T-helper 2 cell treated with Interferon-gamma antibody and Interleukin-4, amounts not matched to agents 100 ng/mL and 5 ng/mL, for 36 hours (primary cell): ENCODE measurements around the gene NME9. TPM values are rescaled to one million over a fixed set of nuclear protein-coding genes. Genes with fewer than 3 reads are reported as not detected.

ENCODE experiments used
- intact Hi-C: fragments of 100-400 bp; cut with micrococcal nuclease; formaldehyde crosslinking; loops from one replicate; pipeline ENCODE4 v1.15.1; 2023
- total RNA-seq: library from RNA; stranded (reverse); gene quantifications from 2 replicates; pipeline ENCODE4 v1.2.3, GENCODE V29; 2022

The NME9 gene
- total RNA-seq, 1 donor from 2014 or later, result not detected

DNA sequence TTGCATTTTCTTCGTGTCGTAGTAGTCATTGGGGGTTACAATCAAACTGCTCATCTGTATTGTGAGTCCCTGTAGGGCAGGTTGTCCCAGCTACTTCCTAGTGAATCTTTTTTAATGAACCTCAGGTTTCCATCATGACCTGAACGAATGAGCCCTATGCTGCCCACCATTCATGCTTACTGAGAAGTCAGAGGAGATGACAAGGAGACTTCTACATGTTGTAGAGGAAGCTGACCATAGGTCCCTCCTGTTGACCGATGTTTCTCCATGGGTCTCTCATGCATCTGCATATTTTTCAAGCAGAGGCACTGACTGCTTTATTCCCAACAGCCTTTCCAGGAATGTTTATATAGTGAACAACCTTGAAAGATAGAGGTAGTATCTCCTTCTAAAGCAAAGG is 5.0 kb upstream of the NME9 start:
- intact Hi-C loops, result no loop called here

DNA sequence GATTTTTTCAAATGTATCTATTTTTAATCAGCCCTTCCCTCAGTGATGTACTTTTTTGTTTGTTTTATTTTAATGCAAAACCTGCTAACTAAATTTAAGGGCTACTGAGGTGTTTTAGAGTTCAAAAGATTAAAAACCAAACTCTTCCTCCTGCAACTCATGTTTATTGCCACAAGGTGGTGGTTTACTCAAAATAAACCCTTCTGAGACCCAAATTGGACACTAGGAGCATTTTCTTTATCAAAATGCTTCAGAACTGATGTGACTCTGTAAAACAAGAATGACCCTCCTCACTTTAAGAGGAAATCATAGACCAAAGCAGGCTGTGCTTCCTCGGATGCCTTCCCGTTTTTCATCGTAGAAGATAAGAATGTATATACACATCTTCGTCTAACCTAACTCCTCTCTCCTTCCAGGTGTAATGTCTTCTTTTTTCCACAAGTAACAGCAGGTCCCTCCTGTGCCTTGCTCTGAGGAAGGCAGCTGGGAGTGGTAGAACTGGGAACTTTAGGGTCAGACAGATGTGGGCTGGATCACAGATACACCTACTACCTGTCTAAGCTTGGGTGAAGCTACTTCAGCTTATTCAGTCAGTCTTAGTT is 2.9 kb upstream of the NME9 start:
- intact Hi-C loops, result no loop called here

- intact Hi-C loops, result no loop called here
These were observed 1.7 kb upstream of the NME9 start for GRCh38 chr3:138331143-138331894.

- intact Hi-C loops, result loop anchor here (1.0 kb wide), 1 partner anchor 143 kb away; the partner anchor contains the start of gene ARMC8
These were observed 288 bp upstream of the NME9 start for GRCh38 chr3:138329984-138330293.

- intact Hi-C loops, result no loop called here
These were observed 1.3 kb downstream of the NME9 start for GRCh38 chr3:138328341-138328740.

- intact Hi-C loops, result no loop called here
These were observed 1.8 kb downstream of the NME9 start for GRCh38 chr3:138327831-138328230.

GRCh38 chr3:138326866-138327595 is 2.6 kb downstream of the NME9 start:
- intact Hi-C loops, result no loop called here

GRCh38 chr3:138325990-138326389 is 3.7 kb downstream of the NME9 start:
- intact Hi-C loops, result no loop called here

GRCh38 chr3:138323971-138324370 is 5.7 kb downstream of the NME9 start:
- intact Hi-C loops, result no loop called here

DNA sequence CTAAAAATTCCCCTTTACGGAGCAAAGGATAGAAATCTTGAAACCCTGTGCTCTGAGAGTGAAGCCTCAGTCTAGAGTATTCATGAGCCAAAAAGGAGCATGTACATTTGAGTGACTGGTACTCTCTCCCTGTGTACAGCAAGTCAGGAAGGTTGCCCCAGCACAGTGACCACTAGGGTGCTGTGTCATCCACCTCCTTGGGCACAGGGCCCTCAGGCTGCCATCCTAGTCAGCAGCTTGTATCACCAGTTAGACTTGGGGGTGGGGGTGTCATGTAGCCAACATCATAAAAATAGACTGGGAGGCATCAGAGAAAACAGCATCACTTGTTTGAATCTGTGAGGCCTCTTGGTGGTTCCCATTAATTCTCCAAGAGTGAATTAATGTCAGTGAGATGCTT is 12.0 kb downstream of the NME9 start:
- intact Hi-C loops, result no loop called here

GRCh38 chr3:138314751-138315150 is 14.9 kb downstream of the NME9 start:
- intact Hi-C loops, result no loop called here

GRCh38 chr3:138310494-138310893 is 19.2 kb downstream of the NME9 start:
- intact Hi-C loops, result no loop called here

DNA sequence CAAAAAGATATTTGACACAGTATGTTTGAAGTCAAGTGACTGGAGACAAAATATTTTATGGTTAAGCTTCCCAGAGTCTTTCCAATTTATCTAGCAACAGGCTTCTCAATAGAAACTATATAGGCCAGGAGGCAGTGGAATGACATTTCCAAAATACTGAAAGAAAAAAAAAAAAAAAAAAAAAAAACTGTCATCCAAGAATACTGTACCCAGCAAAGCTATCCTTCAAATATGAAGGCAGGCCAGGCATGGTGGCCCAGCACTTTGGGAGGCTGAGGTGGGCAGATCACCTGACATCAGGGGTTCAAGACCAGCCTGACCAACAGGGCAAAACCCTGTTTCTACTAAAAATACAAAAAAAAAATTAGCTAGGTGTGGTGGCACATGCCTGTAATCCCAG is 20.9 kb downstream of the NME9 start:
- intact Hi-C loops, result no loop called here

DNA sequence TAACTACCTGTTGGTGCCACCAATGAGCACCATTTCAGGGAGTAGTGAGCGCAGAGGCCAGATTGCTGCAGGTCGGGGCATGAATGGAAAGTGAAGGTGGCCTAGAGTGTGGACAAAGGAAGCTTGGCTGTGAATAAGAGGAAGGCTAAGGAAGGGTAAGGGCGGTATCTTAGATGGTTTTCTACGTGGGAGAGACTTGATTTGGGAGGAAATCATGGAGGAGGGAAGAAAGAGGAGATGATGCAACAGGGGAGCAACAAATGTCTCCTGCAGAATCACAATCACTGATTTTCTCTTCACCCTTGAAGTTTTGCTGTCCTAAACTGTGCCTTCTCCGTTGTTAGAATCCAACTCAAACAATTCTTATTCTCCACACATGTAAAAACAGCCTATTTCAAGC is 21.8 kb downstream of the NME9 start:
- intact Hi-C loops, result no loop called here

DNA sequence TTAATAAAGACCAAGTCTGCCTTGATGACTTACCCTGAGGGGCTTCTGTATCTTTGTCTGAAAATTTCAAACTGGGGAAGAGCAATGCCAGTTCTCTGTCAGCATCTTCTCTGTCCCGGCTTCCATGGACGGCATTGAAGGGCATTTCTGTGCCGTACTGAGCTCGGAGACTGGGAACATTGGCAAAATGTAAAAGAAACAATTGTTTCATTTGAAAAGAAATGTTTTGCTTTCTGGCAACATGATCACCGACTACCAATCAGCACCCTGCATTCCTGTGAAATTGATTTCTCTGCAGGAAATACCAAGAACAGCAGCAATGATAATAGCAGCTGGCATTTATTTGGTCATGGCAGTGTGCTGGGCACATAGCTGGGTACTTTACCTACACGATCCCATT is 26.2 kb downstream of the NME9 start:
- intact Hi-C loops, result no loop called here

GRCh38 chr3:138300647-138301046 is 29.0 kb downstream of the NME9 start:
- intact Hi-C loops, result no loop called here

DNA sequence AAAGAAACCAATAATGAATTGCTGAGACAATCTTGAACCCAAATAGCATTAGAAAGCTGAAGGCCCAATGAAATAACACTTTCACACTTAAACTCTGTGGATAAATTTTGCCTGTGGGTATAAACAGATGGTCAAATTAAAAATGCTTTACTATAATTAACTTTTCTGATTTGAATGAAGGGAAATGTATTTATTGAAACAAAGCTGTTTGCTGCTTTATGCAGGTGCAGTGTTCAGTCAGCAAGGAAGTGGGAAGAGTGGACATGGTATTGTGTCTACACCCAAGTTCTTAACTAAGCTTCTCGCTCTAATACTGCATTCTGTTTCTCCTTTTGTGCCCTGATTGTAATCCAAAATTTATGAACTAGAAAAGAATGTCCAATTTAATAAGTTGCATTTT is 31.8 kb downstream of the NME9 start:
- intact Hi-C loops, result no loop called here

DNA sequence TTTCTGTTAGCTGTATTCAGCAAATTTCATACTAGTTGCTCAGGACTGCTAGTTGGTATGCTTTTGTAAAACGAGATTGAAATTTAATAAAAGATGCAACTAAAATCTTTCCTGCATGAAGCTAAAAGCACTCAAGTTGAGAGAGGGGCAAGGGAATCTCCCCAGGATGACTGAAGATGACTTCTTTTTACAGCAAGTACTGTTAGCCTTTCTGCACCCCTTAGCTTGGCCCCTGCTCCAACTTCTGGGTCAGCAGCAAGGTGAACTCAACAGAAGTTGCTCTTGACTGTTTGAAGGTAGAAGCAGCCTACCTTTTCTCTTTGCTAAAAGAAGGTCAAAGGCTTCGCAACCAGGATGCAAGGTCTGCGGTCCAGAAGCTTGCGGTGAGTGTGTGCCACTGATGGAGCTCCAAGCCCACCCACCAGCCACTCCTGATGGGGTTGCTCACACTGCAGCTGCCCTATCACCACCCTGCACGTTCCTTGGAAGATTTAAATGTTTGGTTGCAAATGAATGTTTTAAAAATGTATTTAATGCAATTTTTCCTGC is 32.5 kb downstream of the NME9 start:
- intact Hi-C loops, result no loop called here

GRCh38 chr3:138296639-138297038 is 33.0 kb downstream of the NME9 start:
- intact Hi-C loops, result no loop called here

- intact Hi-C loops, result no loop called here
These were observed 40.0 kb downstream of the NME9 start for GRCh38 chr3:138289701-138290100.

GRCh38 chr3:138289260-138289659 is 40.4 kb downstream of the NME9 start:
- intact Hi-C loops, result no loop called here

- intact Hi-C loops, result no loop called here
These were observed 44.6 kb downstream of the NME9 start for GRCh38 chr3:138284957-138285477.
